LNCaP clone FGC (cell line): Measurements from ENCODE around the gene DDB1.

ENCODE experiments used
- DNase-seq: peaks from one replicate; pipeline ENCODE4 v3.0.0-alpha.2; 2011; ENCODE audit warnings: low read depth
- H3K4me3 ChIP-seq: 2 replicates; pipeline ENCODE4 v1.5.1; 2011; ENCODE audit warnings: mild to moderate bottlenecking, low read depth, low read length, control low read depth
- CTCF ChIP-seq: IDR thresholded peaks from 2 replicates; pipeline ENCODE4 v1.5.1; 2012; ENCODE audit warnings: mild to moderate bottlenecking; ENCODE audit not compliant: control insufficient read depth, insufficient read depth; ENCODE audit errors: extremely low read depth

Gene DDB1

DNA sequence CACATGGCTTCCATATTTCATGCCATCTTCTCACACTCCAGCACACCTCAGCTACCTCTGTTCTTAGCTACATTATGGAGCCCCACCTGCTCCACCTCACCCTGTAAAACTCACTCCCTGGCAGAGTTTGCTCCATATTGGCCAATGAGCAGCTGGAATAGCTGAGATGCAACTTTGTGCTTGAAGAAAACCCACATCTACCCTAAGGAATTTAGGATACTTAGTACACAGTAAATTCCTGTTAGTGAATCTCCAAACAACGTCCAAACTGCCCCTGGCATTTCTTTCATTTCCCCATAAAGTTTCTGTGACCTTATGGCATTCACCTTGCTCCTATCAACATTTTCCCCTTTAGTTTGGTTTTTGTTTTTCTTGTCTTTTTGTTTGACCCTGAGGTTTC lies 35.6 kb downstream of the DDB1 start:
- H3K4me3 ChIP-seq, result no peak overlapping the region
- DNase-seq, result no peak
- TF ChIP-seq CTCF, result no peak

DNA sequence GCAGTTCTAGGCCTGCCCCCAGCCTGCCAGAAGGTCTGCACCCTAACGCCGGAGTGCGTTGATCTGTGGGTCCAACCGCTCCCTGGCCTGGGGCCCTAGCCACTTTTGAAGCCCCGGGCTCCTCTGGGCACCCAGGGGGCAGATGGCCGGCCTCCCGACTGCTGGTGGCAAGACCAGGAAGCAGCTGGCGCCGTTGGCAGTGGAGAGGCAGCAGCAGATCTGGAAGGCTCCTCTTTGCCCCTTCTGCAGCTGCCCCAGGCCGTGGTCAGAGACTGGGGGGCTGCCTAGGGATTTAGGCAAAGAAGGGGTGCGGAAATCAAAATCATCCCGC lies 37.3 kb downstream of the DDB1 start:
- no peak for TF ChIP-seq CTCF
- no peak overlapping the region for H3K4me3 ChIP-seq
- no peak for DNase-seq

DNA sequence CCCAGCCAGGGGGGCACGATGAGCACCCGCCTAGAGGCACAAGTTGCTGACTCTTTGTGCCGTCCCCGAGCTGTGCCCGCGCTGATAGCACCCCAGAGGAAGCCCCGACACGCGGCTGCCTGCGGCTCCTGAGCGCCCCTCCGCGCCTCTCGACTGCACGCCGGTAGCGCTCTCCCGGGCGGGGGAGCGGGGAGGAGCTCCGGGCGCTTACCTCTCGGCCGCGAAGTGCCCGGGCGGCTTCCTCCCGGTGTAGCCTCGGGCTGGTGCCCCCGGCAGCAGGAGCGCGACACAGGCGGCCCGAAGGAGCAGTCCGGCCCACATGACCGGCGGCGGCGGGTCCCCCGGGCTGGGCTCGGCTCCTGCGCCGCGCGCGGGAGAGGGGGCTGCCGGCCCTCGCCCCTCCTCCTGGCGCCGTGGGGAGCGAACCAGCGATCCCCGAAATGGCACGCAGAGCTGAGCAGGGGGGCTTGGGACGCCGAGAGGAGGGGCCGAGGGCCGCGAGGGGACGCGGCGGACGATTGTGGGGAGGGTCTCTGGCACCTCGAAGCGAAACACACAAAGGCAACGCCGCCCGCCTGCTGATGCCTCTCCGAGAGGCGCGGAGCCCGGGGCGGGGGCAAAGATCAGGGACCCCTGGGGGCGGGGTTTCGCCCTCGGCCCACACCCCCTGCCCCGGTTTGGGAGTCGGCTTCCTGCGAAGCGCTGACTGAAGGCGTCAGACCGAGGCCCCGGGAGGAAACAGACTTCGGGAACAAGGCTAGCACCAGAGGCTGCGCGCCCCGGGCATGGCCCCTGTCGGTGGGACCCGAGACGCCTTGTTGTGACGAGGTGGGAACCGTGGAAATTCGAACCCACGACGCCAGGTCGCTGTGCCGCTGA lies 37.9 kb downstream of the DDB1 start, which contains the start of gene VWCE:
Gene VWCE (minus strand): TSS at position 600 of the 879 bp plus-strand sequence. CDS start 279 bp downstream, at position 321.
- DNase-seq, result no peak
- peak; percentile 53 for TF ChIP-seq CTCF
- H3K4me3 ChIP-seq, result peak within 1 kb of the TSS; percentile 49

DNA sequence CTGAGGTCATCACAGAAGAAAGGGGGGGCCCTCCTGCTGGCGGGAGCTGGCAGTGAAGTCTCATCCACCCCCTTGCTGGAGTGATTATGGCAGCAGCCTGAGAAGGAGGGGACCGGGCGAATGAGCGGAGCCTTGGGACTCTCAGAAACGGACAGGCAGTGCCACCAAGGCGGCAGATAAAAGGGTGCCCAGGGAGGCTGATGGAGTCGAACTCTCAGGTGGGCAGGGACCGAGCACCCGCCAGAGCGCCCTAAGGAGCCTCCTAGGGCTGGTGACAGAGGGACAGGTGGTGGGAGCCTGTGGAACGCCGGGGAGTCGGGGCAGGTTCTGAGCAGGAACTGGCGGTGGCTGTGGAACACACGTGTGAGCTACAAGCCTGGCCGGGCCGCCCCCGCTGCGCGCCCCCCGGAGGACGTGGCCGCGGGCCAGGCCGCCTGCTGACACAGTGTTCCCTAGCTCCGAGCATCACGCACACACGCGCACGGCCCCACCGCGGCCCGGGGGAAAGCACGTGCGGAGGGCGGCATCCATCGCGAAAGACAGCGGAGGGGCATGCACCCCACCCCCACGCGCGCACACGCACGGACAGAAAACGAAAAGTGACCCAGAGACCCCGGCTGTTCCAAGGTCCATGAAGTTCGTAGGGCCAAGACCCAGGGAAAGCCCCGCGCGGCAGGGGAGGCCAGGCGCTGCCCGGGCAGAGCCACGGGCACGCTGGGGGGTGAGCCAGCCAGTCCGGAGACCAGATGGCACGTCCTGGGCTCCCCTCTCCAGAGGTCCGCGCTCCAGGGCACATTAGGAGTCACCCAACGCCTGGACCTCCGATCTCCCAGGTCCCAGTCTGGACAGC lies 38.8 kb downstream of the DDB1 start:
- H3K4me3 ChIP-seq, result peak overlapping the region; percentile 49
- DNase-seq, result no peak
- TF ChIP-seq CTCF, result no peak

DNA sequence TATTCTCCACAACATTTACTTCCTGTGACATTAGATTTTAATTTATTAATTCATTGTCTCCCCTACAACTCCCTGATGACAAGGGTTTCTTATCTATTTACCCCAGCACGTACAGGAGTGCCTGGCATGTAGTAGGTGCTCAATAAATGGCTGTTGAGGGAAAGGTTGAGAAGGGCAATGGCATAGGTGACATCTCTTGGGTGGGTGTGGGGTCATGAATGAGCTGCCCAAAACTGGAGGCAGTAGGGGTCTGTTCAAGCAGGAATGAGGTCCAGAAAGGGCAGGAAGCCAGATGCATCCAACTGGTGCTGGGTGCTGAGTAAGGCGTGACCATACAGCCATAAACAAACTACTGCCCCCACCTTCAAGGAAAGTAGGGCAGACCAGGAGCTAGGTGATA lies 40.5 kb downstream of the DDB1 start:
- TF ChIP-seq CTCF, result no peak
- no peak overlapping the region for H3K4me3 ChIP-seq
- DNase-seq, result no peak

- no peak for TF ChIP-seq CTCF
- no peak for DNase-seq
Measured at GRCh38 chr11:61290905-61291690, 41.8 kb downstream of the DDB1 start.

More at GRCh38 chr11:61290905-61291690, 41.8 kb downstream of the DDB1 start:
- no peak overlapping the region for H3K4me3 ChIP-seq
